GM20431 (cell line): ENCODE measurements around the gene ARHGAP10.
"Not testable (repeated sequence)": the region's sequence is repeated elsewhere in the genome, so short reads cannot be mapped to it uniquely, and the experiment has no call there.

ENCODE experiments used
- in situ Hi-C: fragments of 300-500 bp; cut with MseI, MboI; formaldehyde crosslinking; loops from one replicate; pipeline ENCODE4 v1.15.0; 2020; ENCODE audit warnings: low sequenced_read_pairs; ENCODE audit not compliant: unreplicated experiment

The ARHGAP10 gene

DNA sequence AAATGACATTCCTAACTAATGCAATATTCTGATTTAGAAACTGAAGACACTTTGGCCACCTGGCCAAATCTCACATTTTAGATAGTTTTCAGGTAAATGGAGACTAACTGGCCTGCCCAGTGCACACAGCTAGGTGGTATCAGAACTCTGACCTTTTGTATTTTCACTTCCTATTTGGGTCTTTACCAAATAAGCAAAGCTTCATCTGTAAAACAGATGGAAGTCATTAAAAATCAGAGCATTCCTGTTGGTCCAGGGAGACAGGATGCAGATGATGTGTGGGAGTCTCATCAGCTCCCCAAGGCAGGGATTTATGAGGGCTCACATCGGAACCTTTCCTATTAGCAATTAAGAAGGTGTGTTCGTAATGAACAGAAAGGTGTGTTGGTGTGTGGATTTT lies 57.7 kb downstream of the ARHGAP10 start:
- in situ Hi-C loops = no loop called here

DNA sequence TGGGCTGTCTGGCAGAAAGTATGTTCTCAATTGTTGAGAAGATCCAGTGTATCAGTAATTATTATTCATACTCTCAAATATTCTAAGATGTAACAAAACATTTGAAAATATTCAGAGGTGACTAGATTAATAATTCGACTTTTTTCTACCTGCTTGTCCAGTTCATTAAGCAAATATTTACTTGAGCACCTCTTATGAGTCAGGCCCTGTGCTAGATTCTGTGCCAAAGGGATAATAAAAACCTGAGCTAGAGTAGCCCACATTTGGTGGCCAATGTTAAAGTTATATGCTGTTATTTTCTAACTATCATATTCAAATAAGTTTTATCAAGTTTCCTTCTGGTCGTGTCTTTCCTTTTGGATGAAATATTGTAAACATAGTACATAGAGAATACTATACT lies 58.5 kb downstream of the ARHGAP10 start:
- in situ Hi-C loops = no loop called here

DNA sequence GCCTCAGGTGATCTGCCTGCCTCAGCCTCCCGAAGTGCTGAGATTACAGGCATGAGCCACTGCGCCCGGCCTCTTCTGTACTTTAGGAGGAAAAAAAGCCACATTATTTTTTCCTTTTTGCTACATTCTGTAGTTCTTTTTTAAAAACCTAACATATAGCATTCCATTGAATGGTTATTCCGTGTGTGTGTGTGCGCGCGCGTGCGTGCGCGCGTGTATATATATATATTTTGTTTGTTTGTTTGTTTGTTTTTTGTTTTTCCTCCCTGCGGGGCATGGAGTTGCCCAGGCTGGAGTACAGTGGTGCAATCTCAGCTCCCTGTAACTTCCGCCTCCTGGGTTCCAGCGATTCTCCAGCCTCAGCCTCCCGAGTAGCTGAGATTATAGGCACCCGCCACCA lies 59.5 kb downstream of the ARHGAP10 start:
- in situ Hi-C loops = no loop called here

DNA sequence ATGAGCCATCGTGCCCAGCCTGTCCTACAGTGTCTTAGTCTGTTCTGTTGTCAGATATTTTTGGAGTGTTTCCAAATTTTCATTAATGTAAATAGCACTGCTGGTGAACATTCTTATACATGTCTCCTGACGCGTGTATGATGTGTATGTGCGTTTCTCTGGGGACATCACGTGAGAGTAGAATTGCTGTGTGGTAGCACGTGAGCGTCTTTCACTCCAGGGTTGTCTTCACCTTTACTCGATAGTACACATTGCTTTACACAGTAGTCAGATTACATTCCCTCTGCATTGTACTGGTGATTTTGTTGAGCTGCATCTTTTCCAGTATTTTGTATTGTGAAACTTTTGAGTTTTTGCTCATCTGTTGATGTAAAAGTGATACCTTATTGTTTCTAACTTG lies 60.0 kb downstream of the ARHGAP10 start:
- in situ Hi-C loops = no loop called here

DNA sequence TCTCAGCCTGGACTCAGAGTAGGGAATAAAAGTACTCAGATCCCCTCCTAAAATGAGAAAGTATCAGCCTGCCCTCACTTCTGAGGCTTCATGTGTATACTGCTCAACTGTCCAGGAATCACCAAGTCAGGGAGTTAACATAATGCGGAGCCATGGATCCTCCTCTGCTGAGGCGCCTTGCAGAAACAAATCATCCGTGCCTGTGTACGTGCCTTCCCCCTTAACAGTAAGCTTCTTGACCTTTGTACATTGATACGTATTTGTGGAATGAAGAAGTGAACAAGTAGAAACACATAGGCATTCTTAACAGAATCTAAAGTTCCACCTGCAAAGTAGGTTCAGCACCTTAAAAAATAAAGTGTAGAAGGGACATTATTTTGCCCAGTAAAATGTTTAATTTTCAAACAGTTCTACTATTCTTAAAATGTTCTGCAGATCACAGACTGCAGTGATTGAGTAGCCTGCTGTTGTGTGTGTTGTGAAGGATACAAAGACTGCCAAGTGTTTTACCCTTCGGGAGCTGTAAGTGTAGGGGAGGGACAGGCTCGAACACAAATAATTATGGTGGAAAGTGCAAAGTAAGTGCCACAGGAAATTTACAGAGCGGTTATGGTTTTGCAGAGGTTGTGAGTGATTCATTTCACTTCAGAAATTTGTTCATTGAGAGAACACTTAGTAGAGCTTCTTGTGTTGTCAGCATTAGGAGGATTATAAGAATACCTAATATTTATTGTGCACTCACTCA lies 61.9 kb downstream of the ARHGAP10 start:
- in situ Hi-C loops = no loop called here

DNA sequence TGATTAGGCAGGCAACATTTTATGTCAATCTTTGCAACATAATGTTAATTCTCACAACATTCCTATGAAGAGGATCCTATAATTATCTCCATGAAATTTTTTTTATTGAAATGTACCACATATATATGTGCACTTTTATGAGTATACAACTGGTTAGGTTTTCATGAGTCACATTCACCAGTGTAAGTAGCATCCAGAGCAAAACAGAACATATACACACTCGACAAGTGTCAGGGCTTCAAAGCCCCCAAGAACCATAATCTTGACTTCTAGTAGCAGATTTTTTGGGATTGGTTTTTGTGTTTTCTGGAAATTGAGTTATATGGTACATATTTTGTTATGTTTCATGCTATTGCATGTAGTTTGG lies 62.4 kb downstream of the ARHGAP10 start:
- in situ Hi-C loops = no loop called here

DNA sequence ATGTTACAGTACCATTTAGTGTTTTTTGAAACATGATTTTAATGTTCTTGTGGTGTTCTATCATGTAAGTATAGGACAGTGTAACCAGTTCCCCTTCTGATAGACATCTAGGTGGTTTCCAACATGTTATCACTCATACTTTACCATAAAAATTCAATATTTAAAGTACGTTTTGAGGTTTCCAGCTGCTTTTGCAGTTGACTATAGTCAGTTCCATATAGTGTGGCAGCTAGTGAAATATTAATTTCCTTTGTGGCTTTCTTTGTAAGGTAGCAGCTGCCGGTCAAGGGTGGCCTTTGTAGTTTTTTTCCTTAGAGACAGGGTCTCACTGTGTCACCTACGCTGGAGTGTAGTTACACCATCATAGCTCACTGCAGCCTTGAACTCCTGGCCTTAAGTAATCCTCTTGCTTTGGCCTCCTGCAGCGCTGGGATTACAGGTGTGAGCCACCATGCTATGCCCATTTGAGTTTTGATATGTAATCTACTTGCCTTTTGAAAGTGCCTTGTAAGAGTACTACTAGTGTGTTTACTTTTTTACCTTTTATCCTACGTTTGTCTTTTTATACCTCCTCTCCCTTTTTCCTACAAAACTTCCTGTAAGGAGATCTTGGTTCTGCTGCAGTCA lies 63.0 kb downstream of the ARHGAP10 start:
- in situ Hi-C loops = no loop called here

DNA sequence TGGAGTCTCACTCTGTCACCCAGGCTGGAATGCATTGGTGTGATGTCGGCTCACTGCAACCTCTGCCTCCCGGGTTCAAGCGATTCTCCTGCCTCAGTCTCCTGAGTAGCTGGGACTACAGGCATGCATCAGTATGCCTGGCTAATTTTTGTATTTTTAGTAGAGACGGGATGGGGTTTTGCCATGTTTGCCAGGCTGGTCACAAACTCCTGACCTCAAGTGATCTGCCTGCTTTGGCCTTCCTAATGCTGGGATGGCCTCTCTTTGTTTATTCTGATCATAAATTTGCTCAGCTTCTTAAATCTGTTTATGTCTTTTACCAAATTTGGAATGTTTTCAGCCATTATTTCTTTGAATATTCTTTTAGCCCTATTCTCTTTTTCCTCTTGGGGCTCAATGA lies 67.2 kb downstream of the ARHGAP10 start:
- in situ Hi-C loops = not testable (repeated sequence)

DNA sequence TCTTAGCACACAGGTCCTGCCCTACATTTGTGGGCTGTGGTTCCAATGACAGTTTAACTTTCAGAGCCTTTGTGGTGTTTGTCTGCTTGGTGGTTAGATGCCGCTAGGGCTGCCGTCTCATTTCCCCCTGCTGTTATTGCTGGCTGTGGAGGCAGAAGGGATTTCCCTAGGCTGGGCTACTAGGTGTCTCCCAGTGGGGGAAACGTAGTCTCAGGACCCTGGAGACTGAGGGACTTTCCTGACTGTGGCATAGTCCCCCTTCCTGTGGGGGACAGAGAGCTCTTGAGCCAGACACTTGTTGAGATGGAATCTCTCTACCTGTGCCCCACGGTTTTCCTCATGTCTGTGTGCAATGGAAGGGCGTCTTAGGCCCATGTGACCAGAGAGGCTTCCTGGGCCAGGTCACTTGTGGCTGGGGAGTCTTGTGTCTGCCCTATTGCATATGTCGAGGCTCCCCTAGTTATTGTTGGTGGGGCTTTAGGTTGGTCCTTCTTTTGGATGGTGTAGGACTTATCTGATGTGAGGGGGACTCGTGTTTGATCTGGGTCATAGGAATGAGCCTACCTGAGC lies 68.2 kb downstream of the ARHGAP10 start:
- in situ Hi-C loops = no loop called here

DNA sequence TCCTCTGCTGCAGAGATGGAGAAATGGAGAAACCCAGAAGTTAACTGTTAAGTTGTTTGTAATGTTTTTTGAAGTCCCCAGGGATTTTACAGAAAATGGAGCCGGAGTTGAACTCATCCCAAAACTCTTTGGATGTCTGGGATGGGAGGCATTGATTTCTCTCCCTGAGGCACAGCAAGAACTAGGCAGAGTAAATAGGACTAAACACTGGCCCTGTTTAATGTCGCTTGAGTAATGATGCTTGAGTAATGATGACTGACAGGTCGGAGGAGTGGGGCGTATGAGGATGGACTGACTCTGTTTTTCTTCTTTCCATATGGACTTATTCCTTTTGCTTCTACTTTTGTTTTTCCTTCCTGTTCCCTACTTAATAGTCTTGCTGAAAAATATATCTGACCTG lies 69.9 kb downstream of the ARHGAP10 start:
- in situ Hi-C loops = no loop called here

DNA sequence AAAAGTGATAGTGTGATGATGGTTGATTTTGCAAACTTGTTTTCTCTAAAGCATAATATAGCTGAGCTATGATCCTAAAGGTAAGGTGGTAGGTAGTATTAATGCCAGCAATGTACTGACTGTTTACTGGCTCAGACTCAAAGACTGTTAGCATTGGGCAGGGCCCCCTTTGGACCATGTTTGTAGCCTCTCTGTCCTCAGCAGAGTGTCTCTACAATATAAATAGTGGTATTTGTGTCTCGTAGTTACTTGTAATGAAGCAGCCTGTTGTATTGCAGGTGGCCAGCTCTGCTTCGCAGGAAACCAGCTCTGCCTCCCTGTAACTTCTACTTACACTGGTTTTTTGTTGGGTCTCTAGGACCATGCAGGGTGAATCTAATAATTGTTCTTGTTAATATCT lies 70.5 kb downstream of the ARHGAP10 start:
- in situ Hi-C loops = no loop called here

DNA sequence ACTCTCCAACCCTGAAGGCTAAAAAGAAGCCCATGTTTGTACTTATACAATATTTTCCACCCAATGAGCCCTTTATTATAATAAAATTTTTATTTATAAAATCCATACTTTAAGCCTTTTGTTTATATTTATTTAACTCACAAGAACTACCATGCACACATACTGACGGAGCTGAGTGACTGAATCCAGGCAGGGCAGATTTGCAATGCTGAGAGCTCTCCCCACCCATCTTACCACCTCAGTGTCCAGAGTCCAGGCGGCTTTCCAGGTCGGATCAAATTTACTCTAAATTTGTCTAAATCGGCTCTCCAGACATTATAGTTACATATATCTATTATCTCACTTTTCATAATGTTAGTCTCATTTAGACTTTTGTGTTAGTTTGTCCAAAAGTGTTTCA lies 74.1 kb downstream of the ARHGAP10 start:
- in situ Hi-C loops = no loop called here

DNA sequence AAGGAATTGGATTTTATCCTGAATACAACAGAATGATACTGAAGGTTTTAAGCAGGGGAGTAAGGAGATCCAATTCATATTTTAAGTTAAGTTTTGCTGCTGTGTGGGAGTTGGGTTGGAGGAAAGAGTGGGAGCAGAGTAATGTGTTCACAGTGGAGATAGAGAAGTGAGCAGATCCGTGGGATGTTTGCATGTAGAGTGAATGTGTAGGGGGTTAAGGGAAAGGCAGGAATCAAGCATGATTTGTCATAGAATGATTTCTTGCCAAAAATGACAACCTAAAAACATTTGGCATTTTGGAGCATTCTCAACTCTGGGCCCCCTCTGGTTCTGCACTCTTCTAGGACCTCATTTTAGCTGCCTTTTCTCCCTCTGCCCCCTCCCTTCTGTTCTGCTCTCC lies 76.6 kb downstream of the ARHGAP10 start:
- in situ Hi-C loops = no loop called here

DNA sequence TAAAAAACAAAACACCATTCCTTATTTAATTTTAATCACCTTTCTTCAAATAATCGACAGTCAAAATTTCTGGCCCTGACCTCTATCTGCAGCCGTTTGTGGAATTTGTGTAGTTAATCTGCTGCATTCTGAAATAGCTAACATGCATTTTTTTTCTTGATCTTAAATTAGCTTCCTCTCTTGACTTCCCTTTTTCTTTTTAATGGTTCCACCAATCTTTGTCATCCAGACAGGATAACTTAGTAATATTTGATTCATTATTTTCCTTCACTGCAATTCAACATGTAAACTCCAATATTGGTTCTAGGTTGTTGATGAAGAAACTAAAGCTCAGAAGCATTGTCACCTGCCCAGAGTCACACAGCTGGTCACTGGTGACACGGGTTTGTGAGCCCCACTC lies 77.3 kb downstream of the ARHGAP10 start:
- in situ Hi-C loops = no loop called here

DNA sequence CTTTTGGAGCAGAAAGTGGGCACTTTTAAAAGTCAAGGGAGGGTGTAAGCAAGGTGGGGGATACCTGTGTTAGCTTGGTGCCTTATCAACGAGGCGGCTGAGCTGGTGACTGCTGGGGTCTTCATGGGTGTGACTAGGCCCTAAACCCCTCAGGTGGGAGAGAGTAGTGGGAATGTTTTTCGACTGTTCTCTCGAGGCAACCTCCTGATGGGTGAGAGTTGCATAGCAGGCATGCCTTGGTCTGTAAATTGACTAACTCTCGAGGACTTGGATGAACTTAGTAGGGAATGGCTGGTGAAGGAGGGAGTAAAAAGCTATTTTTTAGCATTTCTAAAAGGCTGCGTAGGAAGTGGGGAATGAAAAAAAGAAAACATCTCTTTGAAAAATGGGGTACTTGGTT lies 80.0 kb downstream of the ARHGAP10 start:
- in situ Hi-C loops = no loop called here

DNA sequence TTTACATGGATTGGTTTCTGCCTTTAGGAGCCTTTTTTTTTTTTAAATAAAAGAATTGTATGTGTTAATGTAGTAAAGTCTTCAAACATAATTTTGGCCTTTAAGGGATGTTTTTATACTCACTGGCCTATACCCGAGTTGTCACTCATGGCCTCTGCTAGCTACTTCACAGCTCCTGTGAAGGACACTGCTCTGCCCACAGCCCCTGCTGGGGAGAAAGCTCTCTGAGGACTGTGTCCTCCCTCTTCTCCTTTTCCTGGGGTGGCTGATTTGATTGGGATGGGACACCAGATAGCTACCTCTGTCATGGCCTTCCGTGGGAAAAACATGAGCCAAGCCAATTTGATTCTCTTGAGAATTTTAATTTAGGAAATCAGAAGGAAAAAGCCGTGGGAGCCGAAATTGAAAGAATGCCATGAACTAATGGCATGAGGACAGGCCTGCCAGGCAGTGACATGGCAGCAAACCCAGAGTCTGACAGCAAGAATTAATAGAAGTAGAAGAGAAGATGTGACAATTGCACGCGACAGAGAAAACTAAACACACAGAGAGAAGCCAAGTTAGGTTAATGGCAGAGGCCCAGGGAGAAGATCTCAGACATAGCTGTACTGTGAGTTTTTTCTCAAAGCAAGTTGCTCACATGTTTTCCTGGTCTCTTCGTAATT lies 81.4 kb downstream of the ARHGAP10 start:
- in situ Hi-C loops = no loop called here

DNA sequence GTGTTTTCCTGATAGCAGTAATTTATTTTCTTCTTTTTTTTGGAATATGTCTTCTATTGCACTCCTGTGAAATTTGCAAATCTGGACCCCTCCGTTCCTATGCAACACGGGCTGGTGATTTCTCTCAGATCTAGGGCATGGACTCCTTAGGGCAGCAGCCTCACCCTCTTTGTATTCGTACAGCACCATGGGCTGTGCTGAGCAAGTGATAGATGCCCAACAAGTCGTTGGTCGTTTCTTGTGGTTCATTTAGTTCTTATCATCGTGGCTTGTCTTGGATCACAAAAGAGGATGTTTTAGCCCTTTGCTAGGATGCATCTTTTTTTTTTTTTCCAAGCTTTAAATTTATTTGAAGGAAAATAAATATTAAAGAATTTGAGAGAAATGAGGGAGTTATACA lies 82.1 kb downstream of the ARHGAP10 start:
- in situ Hi-C loops = no loop called here

DNA sequence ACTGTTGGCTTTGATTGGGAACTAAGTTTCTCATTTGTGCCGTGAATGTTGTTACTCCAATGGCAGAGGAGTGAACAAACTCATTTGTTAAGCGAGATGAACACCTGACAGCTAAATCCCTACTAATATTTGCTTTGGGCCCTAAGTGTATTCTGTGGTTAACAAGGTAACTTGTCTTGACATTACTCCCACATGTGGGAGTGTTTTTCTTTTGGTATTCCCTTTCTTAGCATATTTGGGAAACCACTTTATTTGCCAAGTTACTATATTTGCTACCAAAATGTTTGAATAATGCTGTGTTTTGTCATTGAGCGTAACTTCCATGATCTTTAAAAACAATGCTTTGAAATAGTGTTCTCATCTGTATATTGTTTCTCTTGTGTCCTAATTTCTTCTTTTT lies 82.5 kb downstream of the ARHGAP10 start:
- in situ Hi-C loops = no loop called here

DNA sequence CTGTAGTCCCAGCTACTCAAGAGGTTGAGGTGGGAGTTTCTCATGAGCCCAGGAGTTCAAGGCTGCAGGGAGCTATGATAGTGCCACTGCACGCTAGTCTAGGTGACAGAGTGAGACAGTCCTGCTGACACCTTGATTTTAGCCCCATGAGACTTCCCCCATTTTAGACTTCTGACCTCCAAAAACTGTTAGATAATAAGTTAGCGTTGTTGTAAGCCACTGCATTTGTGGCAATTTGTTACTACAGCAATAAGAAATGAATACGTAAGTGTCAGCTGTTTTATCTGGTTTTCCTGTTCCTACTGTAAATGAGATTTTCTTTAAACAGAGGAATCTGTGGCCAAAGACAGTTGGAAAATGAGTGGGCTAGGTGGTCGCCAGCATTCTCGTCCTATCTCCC lies 83.9 kb downstream of the ARHGAP10 start:
- in situ Hi-C loops = no loop called here

DNA sequence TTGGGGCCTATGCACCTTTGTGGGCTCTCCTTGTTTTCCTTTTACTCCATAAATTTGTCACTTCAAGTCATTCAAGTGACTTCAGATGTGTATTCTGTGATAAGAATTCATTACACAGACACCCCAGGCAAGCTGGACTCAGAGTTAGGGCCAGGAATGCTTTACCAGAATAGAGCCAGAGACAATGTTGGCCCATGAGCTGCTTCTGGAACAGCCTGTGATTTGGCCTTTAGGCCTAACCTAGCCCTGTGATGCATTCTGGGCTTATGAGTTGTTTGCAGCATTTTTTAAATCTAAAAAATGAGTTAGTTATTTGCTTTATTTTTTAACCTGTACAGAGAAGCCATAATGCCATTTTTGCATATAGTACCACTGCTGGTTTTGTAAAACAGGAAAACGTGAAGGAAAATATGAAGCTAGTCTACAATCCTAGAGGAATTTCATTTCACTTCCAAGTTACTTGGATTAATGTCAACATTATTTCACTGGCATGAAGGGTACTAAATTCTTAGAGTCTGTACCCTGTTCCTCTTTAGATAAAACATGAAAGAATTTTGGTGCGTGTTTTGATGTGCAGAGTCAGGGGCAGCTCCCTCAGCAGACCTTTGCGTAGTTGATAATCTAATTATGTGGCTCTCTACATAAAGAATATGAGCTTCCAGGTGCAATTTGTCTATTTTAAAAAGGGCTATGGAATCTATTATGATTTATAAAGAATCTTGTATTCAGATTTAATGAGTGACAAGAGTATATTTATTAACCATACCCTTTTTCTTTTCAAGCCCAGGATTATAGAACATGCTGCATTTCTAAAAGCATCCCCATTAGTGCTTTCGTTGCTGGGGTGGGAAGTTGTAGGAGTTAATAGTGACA lies 84.7 kb downstream of the ARHGAP10 start:
- in situ Hi-C loops = no loop called here
